Measurements from ENCODE around the gene ATIC.
A peak's percentile ranks its signal among the peaks of the same experiment; 100 is the strongest.

Gene ATIC

DNA sequence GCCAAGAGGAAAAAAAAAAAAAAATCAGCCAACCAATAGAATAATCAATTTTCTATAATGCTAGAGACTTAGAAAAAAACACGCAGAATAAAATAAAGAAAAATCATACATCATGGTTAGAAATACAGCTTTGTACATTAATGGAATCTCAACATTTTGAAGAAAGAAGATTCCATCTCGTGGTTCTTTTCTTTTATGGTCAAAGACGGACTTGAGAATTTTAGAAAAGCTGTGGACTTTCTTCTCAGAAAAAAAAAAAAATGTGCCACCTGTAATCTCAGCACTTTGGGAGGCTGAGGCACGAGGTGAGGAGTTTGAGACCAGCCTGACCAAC lies 41.8 kb upstream of the ATIC start:
- Histone ChIP-seq H3K4me1 (no peaks in the 10 kb centered on the region), H3K27me3 (no peaks in the 10 kb centered on the region), H3K36me3 (no peaks in the 10 kb centered on the region), H3K27ac (no peak overlapping the region), H3K9me3 (no peaks in the 10 kb centered on the region), H3K4me3 (no peak overlapping the region)
- TF ChIP-seq, protein P1, sequence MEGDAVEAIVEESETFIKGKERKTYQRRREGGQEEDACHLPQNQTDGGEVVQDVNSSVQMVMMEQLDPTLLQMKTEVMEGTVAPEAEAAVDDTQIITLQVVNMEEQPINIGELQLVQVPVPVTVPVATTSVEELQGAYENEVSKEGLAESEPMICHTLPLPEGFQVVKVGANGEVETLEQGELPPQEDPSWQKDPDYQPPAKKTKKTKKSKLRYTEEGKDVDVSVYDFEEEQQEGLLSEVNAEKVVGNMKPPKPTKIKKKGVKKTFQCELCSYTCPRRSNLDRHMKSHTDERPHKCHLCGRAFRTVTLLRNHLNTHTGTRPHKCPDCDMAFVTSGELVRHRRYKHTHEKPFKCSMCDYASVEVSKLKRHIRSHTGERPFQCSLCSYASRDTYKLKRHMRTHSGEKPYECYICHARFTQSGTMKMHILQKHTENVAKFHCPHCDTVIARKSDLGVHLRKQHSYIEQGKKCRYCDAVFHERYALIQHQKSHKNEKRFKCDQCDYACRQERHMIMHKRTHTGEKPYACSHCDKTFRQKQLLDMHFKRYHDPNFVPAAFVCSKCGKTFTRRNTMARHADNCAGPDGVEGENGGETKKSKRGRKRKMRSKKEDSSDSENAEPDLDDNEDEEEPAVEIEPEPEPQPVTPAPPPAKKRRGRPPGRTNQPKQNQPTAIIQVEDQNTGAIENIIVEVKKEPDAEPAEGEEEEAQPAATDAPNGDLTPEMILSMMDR (IDR thresholded peaks at IDR 0.05) = peak in 1 of 2 experiments; percentile 1
- intact Hi-C loops (cut with DNase I; ENCODE audit: low total_unique reads) = no loop called here
- no peak for DNase-seq

DNA sequence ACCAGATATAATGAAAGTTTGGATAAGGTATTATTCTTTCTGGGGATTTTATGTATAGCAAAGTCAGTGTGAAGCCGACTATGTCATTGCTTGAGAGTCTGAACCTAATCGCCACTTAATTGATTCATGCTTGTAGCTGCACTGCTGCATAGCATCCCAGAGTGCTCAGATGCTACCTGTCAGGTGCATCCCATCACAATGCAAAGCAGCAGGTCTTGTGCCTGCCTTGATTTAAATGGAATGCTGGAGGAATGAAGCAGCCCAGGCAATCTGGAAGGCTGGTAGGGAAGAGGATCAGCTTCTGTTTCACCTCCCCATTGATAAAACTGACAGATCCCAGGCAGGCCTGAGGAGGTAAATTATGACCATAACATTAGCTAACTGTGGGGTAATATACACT lies 40.4 kb upstream of the ATIC start:
- no peaks in the 10 kb centered on the region for H3K9me3 ChIP-seq
- TF ChIP-seq, protein P1 (IDR thresholded peaks at IDR 0.05) = no peak
- no peak for DNase-seq
- no peak overlapping the region for H3K4me3 ChIP-seq
- H3K27me3 ChIP-seq = no peaks in the 10 kb centered on the region
- no peak overlapping the region for H3K27ac ChIP-seq
- H3K4me1 ChIP-seq = no peaks in the 10 kb centered on the region
- no peaks in the 10 kb centered on the region for H3K36me3 ChIP-seq
- intact Hi-C loops (cut with DNase I; ENCODE audit: low total_unique reads) = no loop called here

DNA sequence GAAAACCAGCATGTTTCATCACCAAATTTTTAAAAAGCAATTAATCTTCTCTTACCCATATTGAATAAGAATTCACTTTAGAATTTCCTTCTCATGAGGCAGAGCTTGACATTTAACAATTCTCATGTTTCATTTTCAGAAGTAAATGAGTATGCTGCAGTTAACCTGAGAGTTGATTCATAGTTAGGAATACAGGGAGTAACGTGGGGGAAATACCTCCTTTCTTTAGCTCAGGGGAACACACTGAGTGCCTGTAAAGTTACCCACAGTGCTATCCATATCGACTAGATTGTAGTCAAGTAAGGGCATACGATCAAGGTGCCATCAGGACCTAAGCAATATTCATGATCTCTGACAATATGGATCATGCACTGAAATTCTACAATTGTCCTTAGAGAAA lies 38.9 kb upstream of the ATIC start:
- H3K9me3 ChIP-seq = no peaks in the 10 kb centered on the region
- TF ChIP-seq, protein P1 (IDR thresholded peaks at IDR 0.05) = no peak
- H3K27me3 ChIP-seq = no peaks in the 10 kb centered on the region
- no peaks in the 10 kb centered on the region for H3K36me3 ChIP-seq
- DNase-seq = no peak
- H3K27ac ChIP-seq = no peak overlapping the region
- intact Hi-C loops (cut with DNase I; ENCODE audit: low total_unique reads) = no loop called here
- H3K4me3 ChIP-seq = no peak overlapping the region
- H3K4me1 ChIP-seq = no peaks in the 10 kb centered on the region

DNA sequence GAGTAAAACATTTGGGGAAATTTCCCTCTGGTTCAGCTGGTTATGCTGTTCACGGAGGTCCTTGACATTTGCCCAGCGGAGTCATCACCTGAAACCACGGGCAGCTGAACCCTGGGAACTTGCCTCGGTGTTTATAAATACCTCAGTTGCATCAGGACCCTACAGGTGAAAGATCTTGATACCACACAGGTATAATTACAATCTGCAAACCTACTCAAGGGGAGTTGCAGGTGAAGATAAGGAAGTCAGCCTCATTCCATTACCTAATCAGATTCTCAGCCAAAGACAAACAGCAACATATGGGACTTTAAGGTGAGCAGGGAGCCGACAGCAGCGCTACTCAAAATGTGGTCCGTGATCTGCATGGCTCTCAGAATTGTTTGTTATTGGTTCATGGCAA lies 37.0 kb upstream of the ATIC start:
- Histone ChIP-seq H3K27ac (no peak overlapping the region), H3K27me3 (no peaks in the 10 kb centered on the region), H3K4me3 (no peak overlapping the region), H3K4me1 (no peaks in the 10 kb centered on the region), H3K36me3 (no peaks in the 10 kb centered on the region), H3K9me3 (no peaks in the 10 kb centered on the region)
- intact Hi-C loops (cut with DNase I; ENCODE audit: low total_unique reads) = no loop called here
- TF ChIP-seq, protein P1 (IDR thresholded peaks at IDR 0.05) = no peak
- no peak for DNase-seq

DNA sequence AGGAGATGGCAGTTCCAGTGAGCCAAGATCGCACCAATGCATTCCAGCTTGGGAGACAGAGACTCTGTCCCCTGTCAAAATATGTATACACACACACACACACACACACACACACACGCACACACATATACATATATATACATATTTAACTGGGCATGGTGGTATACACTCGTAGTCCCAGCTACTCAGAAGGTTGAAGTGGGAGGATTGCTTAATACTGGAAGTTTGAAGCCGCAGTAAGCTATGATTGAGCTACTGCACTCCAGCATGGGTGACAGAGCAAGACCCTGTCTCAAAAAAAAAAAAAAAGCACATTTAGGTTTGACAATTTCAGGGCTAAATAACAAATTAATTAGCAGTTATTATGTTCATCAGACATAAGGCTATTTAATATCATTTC lies 36.0 kb upstream of the ATIC start:
- no peak for DNase-seq

DNA sequence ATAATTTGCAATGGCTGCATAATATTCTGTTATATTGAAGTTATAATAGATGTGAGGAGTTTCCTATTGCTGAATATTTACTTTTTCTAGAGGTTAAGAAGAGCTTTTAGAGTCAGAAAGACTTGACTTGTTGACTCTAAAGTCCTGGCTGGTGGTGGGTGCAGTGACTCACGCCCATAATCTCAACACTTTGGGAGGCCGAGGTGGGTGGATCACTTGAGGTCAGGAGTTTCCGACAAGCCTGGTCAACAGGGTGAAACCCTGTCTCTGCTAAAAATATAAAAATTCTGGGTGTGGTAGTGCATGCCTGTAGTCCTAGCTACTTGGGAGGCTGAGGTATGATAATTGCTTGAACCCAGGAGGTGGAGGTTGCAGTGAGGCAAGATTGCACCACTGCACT lies 33.9 kb upstream of the ATIC start:
- Histone ChIP-seq H3K9me3 (no peaks in the 10 kb centered on the region), H3K27ac (no peak overlapping the region), H3K36me3 (no peaks in the 10 kb centered on the region), H3K4me1 (no peaks in the 10 kb centered on the region), H3K27me3 (no peaks in the 10 kb centered on the region), H3K4me3 (no peak overlapping the region)
- DNase-seq = no peak
- intact Hi-C loops (cut with DNase I; ENCODE audit: low total_unique reads) = no loop called here
- TF ChIP-seq, protein P1 (IDR thresholded peaks at IDR 0.05) = no peak

More for the DNA sequence above, 36.0 kb upstream of the ATIC start:
- intact Hi-C loops (cut with DNase I; ENCODE audit: low total_unique reads) = no loop called here
- no peaks in the 10 kb centered on the region for H3K9me3 ChIP-seq
- H3K36me3 ChIP-seq = no peaks in the 10 kb centered on the region
- no peaks in the 10 kb centered on the region for H3K4me1 ChIP-seq
- H3K27me3 ChIP-seq = no peaks in the 10 kb centered on the region
- H3K4me3 ChIP-seq = no peak overlapping the region
- H3K27ac ChIP-seq = no peak overlapping the region
- TF ChIP-seq, protein P1 (IDR thresholded peaks at IDR 0.05) = no peak
